ENCODE measurements around the gene SLC24A1. TPM values are rescaled to one million over a fixed set of nuclear protein-coding genes. Genes with fewer than 3 reads are reported as not detected.

The SLC24A1 gene
- total and polyA plus RNA-seq, 5 donors from 2014 or later, result 1.5 to 5.2 (median 2.3) TPM

- no peaks in the 10 kb centered on the region for H3K4me1 Mint-ChIP-seq
- no peaks in the 10 kb centered on the region for H3K27me3 Mint-ChIP-seq
- peaks cover 26% of the 10 kb centered on the region for H3K36me3 Mint-ChIP-seq
- H3K27ac Mint-ChIP-seq, result peak overlapping the region in 2 of 3 donors; percentile 52 to 75
- no peak overlapping the region for H3K27ac ChIP-seq (ENCODE audit: insufficient read depth, low read length, poor library complexity, severe bottlenecking)
- DNase-seq, result no peak
- H3K4me1 ChIP-seq (ENCODE audit: control insufficient read depth, insufficient read depth, low read length, poor library complexity, severe bottlenecking), result no peaks in the 10 kb centered on the region
- no peak overlapping the region for H3K4me3 Mint-ChIP-seq
- ATAC-seq (ENCODE audit: low read depth in 2 of 2), result no peak
- no peaks in the 10 kb centered on the region for H3K27me3 ChIP-seq (ENCODE audit: control insufficient read depth, insufficient read depth, low read length)
- no peaks in the 10 kb centered on the region for H3K9me3 Mint-ChIP-seq
- H3K4me3 ChIP-seq (ENCODE audit: low read depth, low read length), result no peak overlapping the region
- no peaks in the 10 kb centered on the region for H3K9me3 ChIP-seq (ENCODE audit: control insufficient read depth in 2 of 2, low read length in 2 of 2)
- peaks cover 90% of the 10 kb centered on the region for H3K36me3 ChIP-seq (ENCODE audit: control insufficient read depth, insufficient read depth, low read length)
Measured at GRCh38 chr15:65666257-65666656, 44.5 kb downstream of the SLC24A1 start.

- Mint-ChIP-seq H3K4me1 (peaks cover 0 to 12% (median 4%) of the 10 kb centered on the region in 4 donors), H3K27me3 (no peaks in the 10 kb centered on the region), H3K27ac (peak overlapping the region in 2 of 3 donors; percentile 47 to 63), H3K36me3 (peaks cover 20% of the 10 kb centered on the region), H3K9me3 (no peaks in the 10 kb centered on the region), H3K4me3 (no peak overlapping the region)
- DNase-seq, result no peak
- H3K4me1 ChIP-seq (ENCODE audit: control insufficient read depth, insufficient read depth, low read length, poor library complexity, severe bottlenecking), result no peaks in the 10 kb centered on the region
- H3K36me3 ChIP-seq (ENCODE audit: control insufficient read depth, insufficient read depth, low read length), result peaks cover 43% of the 10 kb centered on the region
- no peaks in the 10 kb centered on the region for H3K27me3 ChIP-seq (ENCODE audit: control insufficient read depth, insufficient read depth, low read length)
- no peaks in the 10 kb centered on the region for H3K9me3 ChIP-seq (ENCODE audit: control insufficient read depth in 2 of 2, low read length in 2 of 2)
- ATAC-seq (ENCODE audit: low read depth in 2 of 2), result no peak
- no peak overlapping the region for H3K27ac ChIP-seq (ENCODE audit: insufficient read depth, low read length, poor library complexity, severe bottlenecking)
- no peak overlapping the region for H3K4me3 ChIP-seq (ENCODE audit: low read depth, low read length)
Measured at GRCh38 chr15:65675551-65675950, 53.8 kb downstream of the SLC24A1 start.

DNA sequence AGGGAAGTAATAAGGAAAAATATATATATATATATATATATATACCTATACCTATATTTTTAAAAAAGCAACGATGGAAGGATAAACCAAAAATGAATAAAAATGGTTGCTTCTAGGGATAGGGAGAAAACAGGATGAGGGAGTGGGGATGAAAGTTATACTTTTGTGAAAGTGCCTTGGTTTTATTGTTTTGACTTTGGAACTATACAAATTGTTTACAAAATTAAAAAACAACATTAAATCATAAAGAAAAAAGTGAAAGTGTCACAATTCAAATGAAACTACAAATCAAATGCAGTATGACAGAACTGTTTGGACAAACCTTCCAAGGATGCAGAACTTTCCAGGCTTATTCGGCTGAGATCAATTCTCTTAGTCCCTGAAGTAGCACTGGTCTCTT lies 54.4 kb downstream of the SLC24A1 start:
- no peak overlapping the region for H3K27ac ChIP-seq (ENCODE audit: insufficient read depth, low read length, poor library complexity, severe bottlenecking)
- ATAC-seq (ENCODE audit: low read depth in 2 of 2), result no peak
- H3K36me3 Mint-ChIP-seq, result peaks cover 15% of the 10 kb centered on the region
- peaks cover 0 to 12% (median 4%) of the 10 kb centered on the region in 4 donors for H3K4me1 Mint-ChIP-seq
- H3K4me3 Mint-ChIP-seq, result no peak overlapping the region
- H3K36me3 ChIP-seq (ENCODE audit: control insufficient read depth, insufficient read depth, low read length), result peaks cover 37% of the 10 kb centered on the region
- no peaks in the 10 kb centered on the region for H3K27me3 ChIP-seq (ENCODE audit: control insufficient read depth, insufficient read depth, low read length)
- no peaks in the 10 kb centered on the region for H3K27me3 Mint-ChIP-seq
- H3K4me1 ChIP-seq (ENCODE audit: control insufficient read depth, insufficient read depth, low read length, poor library complexity, severe bottlenecking), result no peaks in the 10 kb centered on the region
- no peak overlapping the region for H3K4me3 ChIP-seq (ENCODE audit: low read depth, low read length)
- no peak for DNase-seq
- no peaks in the 10 kb centered on the region for H3K9me3 Mint-ChIP-seq
- H3K27ac Mint-ChIP-seq, result peak overlapping the region in 2 of 3 donors; percentile 26 to 57
- H3K9me3 ChIP-seq (ENCODE audit: control insufficient read depth in 2 of 2, low read length in 2 of 2), result no peaks in the 10 kb centered on the region

DNA sequence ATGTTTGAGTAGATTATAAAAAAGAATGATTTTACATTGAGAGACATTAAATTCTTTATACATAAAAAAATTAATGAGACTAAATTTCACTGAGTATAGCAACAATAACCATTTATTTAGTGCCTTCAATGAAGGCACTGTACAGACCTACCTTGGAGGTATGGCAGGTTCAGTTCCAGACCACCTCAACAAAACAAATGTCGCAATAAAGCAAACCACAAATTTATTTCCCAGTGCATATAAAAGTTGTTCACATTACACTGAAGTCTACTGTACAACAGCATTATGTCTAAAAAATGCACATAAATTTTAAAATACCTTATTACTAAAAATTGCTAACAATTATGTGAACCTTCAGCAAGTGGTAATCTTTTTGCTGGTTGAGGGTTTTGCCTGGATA lies 58.8 kb downstream of the SLC24A1 start:
- Histone ChIP-seq H3K27ac (ENCODE audit: insufficient read depth, low read length, poor library complexity, severe bottlenecking) (no peak overlapping the region), H3K4me1 (ENCODE audit: control insufficient read depth, insufficient read depth, low read length, poor library complexity, severe bottlenecking) (no peaks in the 10 kb centered on the region)
- H3K4me3 Mint-ChIP-seq, result no peak overlapping the region

GRCh38 chr15:65682404-65682911 lies 60.7 kb downstream of the SLC24A1 start:
- ATAC-seq (ENCODE audit: low read depth in 2 of 2) (no peak), DNase-seq (no peak)
- Mint-ChIP-seq H3K27ac (no peak overlapping the region), H3K36me3 (peaks cover 10% of the 10 kb centered on the region), H3K4me3 (no peak overlapping the region), H3K4me1 (peaks cover 0 to 8% (median 2%) of the 10 kb centered on the region in 4 donors), H3K9me3 (no peaks in the 10 kb centered on the region), H3K27me3 (no peaks in the 10 kb centered on the region)
- Histone ChIP-seq H3K4me1 (ENCODE audit: control insufficient read depth, insufficient read depth, low read length, poor library complexity, severe bottlenecking) (no peaks in the 10 kb centered on the region), H3K9me3 (ENCODE audit: control insufficient read depth in 2 of 2, low read length in 2 of 2) (no peaks in the 10 kb centered on the region), H3K27ac (ENCODE audit: insufficient read depth, low read length, poor library complexity, severe bottlenecking) (no peak overlapping the region), H3K4me3 (ENCODE audit: low read depth, low read length) (no peak overlapping the region), H3K27me3 (ENCODE audit: control insufficient read depth, insufficient read depth, low read length) (no peaks in the 10 kb centered on the region), H3K36me3 (ENCODE audit: control insufficient read depth, insufficient read depth, low read length) (no peaks in the 10 kb centered on the region)

More for the DNA sequence above, 58.8 kb downstream of the SLC24A1 start:
- Mint-ChIP-seq H3K4me1 (peaks cover 0 to 11% (median 5%) of the 10 kb centered on the region in 4 donors), H3K9me3 (no peaks in the 10 kb centered on the region), H3K36me3 (peaks cover 5% of the 10 kb centered on the region), H3K27ac (no peak overlapping the region), H3K27me3 (no peaks in the 10 kb centered on the region)
- Histone ChIP-seq H3K27me3 (ENCODE audit: control insufficient read depth, insufficient read depth, low read length) (no peaks in the 10 kb centered on the region), H3K4me3 (ENCODE audit: low read depth, low read length) (no peak overlapping the region), H3K36me3 (ENCODE audit: control insufficient read depth, insufficient read depth, low read length) (peaks cover under 1% of the 10 kb centered on the region), H3K9me3 (ENCODE audit: control insufficient read depth in 2 of 2, low read length in 2 of 2) (no peaks in the 10 kb centered on the region)
- ATAC-seq (ENCODE audit: low read depth in 2 of 2), result no peak
- DNase-seq, result no peak

DNA sequence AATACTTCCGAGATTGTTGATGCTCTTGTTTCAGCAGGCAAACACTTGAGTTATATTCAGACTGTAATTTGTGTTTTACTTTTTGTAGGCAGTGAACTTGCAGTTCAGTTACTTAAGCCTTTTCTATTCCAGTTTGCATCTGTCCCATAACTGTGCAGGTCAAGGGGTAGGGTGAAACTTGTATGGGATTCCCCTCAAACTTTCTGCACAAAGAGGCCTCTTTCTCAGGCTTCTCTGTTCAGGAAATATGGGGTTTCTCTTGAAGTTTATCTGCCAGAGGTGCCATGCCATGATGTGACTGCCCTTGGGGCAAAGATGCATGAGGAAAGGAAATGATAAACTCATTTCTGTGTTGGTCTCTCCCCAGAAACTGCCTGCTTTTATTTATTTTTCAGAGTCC lies 66.7 kb downstream of the SLC24A1 start:
- Mint-ChIP-seq H3K36me3 (peaks cover 41% of the 10 kb centered on the region), H3K9me3 (peaks cover 0 to 2% (median 0%) of the 10 kb centered on the region in 7 donors), H3K4me3 (no peak overlapping the region), H3K27me3 (no peaks in the 10 kb centered on the region), H3K4me1 (peaks cover 0 to 5% (median under 1%) of the 10 kb centered on the region in 4 donors), H3K27ac (no peak overlapping the region)
- Histone ChIP-seq H3K4me3 (ENCODE audit: low read depth, low read length) (no peak overlapping the region), H3K4me1 (ENCODE audit: control insufficient read depth, insufficient read depth, low read length, poor library complexity, severe bottlenecking) (no peaks in the 10 kb centered on the region), H3K36me3 (ENCODE audit: control insufficient read depth, insufficient read depth, low read length) (peaks cover 44% of the 10 kb centered on the region), H3K27me3 (ENCODE audit: control insufficient read depth, insufficient read depth, low read length) (no peaks in the 10 kb centered on the region), H3K27ac (ENCODE audit: insufficient read depth, low read length, poor library complexity, severe bottlenecking) (no peak overlapping the region), H3K9me3 (ENCODE audit: control insufficient read depth in 2 of 2, low read length in 2 of 2) (no peaks in the 10 kb centered on the region)
- ATAC-seq (ENCODE audit: low read depth in 2 of 2), result no peak
- DNase-seq, result no peak

GRCh38 chr15:65690173-65690572 lies 68.4 kb downstream of the SLC24A1 start:
- H3K9me3 Mint-ChIP-seq, result peaks cover 0 to 2% (median 0%) of the 10 kb centered on the region in 7 donors

DNA sequence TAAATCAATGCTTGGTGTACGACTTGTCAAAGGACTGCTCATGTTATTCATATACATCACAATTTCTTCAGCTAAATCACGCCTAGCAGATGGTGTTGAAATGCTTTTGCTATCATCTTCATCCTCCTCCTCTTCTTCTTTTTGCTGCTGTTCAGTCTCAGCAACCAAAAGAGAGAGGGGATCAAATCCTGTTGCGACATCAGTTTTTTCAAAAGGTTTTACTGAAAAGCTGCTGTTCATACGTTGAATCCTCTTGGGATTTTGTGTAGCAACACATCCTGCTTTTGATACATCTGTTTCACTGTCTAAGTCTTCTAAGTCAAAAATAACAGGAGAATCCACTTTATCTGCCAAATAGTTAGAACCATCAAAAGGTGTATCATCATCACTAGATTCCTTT lies 69.0 kb downstream of the SLC24A1 start:
- H3K9me3 Mint-ChIP-seq, result peaks cover 0 to 2% (median 0%) of the 10 kb centered on the region in 7 donors
- DNase-seq (no peak), ATAC-seq (ENCODE audit: low read depth in 2 of 2) (no peak)
- no peaks in the 10 kb centered on the region for H3K27me3 Mint-ChIP-seq
- Histone ChIP-seq H3K27me3 (ENCODE audit: control insufficient read depth, insufficient read depth, low read length) (no peaks in the 10 kb centered on the region), H3K4me1 (ENCODE audit: control insufficient read depth, insufficient read depth, low read length, poor library complexity, severe bottlenecking) (no peaks in the 10 kb centered on the region), H3K4me3 (ENCODE audit: low read depth, low read length) (no peak overlapping the region), H3K27ac (ENCODE audit: insufficient read depth, low read length, poor library complexity, severe bottlenecking) (no peak overlapping the region), H3K36me3 (ENCODE audit: control insufficient read depth, insufficient read depth, low read length) (peaks cover 59% of the 10 kb centered on the region), H3K9me3 (ENCODE audit: control insufficient read depth in 2 of 2, low read length in 2 of 2) (no peaks in the 10 kb centered on the region)
- no peak overlapping the region for H3K4me3 Mint-ChIP-seq
- H3K4me1 Mint-ChIP-seq, result peaks cover 0 to 4% (median 0%) of the 10 kb centered on the region in 4 donors
- H3K36me3 Mint-ChIP-seq, result peaks cover 41% of the 10 kb centered on the region
- no peak overlapping the region for H3K27ac Mint-ChIP-seq

More at GRCh38 chr15:65690173-65690572, 68.4 kb downstream of the SLC24A1 start:
- peaks cover 0 to 4% (median 0%) of the 10 kb centered on the region in 4 donors for H3K4me1 Mint-ChIP-seq
- H3K27me3 Mint-ChIP-seq, result no peaks in the 10 kb centered on the region
- no peaks in the 10 kb centered on the region for H3K27me3 ChIP-seq (ENCODE audit: control insufficient read depth, insufficient read depth, low read length)
- no peaks in the 10 kb centered on the region for H3K4me1 ChIP-seq (ENCODE audit: control insufficient read depth, insufficient read depth, low read length, poor library complexity, severe bottlenecking)
- H3K27ac Mint-ChIP-seq, result no peak overlapping the region
- ATAC-seq (ENCODE audit: low read depth in 2 of 2), result no peak
- no peak overlapping the region for H3K4me3 ChIP-seq (ENCODE audit: low read depth, low read length)
- peaks cover 41% of the 10 kb centered on the region for H3K36me3 Mint-ChIP-seq
- no peak for DNase-seq
- no peak overlapping the region for H3K27ac ChIP-seq (ENCODE audit: insufficient read depth, low read length, poor library complexity, severe bottlenecking)
- H3K9me3 ChIP-seq (ENCODE audit: control insufficient read depth in 2 of 2, low read length in 2 of 2), result no peaks in the 10 kb centered on the region
- H3K36me3 ChIP-seq (ENCODE audit: control insufficient read depth, insufficient read depth, low read length), result peaks cover 55% of the 10 kb centered on the region
- no peak overlapping the region for H3K4me3 Mint-ChIP-seq
